ENCODE data around the gene WNT11. TPM values are rescaled to one million over a fixed set of nuclear protein-coding genes. Genes with fewer than 3 reads are reported as not detected.

The WNT11 gene
- total RNA-seq, 1 experiment from 2014 or later = 0.98 TPM

DNA sequence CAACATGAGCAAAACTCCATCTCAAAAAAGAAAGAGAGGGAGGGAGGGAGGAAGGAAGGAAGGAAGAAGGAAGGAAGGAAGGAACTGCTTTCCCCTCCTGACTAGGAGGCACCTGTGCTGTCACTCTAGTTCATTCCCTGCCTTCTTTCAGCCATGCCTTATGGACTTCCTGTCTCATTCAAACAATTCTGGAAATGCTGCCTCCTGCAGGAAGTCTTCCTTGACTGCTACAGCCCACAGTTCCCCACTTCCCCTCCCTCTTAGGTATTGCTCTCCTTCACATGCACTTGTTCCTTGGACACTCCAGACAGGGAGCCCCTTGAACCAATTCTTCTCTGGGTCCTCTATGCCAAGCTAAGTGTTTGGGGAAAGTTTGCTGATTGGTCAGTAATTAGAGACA, 31.6 kb upstream of the WNT11 start:
- DNase-seq (ENCODE audit: low spot score) = peak; percentile 64

DNA sequence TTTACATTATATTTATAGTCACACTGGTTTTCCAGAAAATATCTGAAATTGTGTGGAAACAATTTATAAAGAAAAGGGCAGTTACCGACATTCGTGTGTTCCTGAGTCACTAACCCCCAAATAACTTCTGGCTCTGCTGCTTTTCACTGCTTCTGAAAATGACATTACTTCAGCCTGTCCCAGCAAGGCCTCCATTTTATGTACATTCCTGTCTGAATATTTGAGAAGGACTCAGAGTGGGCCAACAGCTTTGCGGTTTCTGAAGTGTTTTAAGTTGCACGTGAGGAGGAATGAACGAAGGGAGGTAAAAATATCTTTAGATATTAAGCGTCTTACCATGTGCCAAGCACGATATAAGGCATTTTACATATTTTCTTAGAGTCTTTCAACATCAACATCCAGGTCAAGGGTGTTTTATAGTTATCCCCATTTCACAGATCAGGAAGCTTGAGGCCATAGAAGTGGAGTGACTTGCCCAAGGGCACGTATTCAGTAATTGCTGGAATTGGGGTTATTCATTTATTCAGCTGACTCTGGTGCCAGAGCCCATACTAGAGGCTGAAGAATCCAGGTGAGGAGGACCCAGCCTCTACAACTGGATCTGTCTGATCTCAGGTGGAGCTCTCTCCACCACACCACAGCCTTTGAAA, 30.8 kb upstream of the WNT11 start:
- DNase-seq (ENCODE audit: low spot score) = no peak

DNA sequence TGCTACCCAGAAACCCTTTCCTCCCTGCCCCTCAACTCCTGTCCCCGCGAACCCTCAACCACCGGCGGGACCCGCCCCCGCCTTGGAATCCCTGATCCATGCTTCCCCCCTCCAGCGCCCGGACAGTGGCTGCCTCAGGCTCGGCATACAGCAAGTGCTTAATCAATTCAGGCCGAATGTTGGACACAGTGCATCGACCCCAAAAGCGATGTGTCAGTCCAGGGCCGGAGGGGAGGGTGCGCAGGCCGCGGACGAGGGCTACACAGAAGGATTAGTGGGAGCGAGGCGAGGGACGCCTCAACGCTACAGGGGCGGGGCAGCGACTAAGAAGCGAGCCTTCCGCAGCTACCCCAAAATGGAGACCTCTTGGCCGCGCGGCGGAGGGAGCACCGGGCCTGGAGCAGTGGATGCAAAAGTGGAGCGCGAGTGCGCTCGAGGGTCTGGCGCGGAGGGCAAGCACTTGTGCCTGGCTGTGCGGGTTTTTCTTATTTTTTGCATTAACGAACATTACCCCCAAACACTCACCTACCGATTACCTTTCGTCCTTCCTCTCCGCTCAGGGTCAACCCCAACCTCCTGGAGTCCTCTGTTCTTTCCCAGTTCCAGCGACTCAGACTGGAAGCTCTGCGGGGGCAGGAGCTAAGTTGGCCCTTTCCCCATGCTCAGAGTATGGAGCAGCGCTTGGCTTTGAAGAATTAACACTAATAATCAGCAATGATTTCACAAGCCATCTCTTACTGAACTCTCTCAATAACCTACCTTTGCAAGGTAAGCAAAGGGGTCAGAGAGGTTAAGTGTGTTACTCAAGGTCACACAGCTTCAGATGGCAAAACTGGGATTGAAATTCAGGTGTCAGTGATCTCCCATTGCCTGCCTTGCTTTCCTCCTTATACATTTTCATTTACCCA, 30.0 kb upstream of the WNT11 start:
- DNase-seq (ENCODE audit: low spot score) = peak; percentile 57

DNA sequence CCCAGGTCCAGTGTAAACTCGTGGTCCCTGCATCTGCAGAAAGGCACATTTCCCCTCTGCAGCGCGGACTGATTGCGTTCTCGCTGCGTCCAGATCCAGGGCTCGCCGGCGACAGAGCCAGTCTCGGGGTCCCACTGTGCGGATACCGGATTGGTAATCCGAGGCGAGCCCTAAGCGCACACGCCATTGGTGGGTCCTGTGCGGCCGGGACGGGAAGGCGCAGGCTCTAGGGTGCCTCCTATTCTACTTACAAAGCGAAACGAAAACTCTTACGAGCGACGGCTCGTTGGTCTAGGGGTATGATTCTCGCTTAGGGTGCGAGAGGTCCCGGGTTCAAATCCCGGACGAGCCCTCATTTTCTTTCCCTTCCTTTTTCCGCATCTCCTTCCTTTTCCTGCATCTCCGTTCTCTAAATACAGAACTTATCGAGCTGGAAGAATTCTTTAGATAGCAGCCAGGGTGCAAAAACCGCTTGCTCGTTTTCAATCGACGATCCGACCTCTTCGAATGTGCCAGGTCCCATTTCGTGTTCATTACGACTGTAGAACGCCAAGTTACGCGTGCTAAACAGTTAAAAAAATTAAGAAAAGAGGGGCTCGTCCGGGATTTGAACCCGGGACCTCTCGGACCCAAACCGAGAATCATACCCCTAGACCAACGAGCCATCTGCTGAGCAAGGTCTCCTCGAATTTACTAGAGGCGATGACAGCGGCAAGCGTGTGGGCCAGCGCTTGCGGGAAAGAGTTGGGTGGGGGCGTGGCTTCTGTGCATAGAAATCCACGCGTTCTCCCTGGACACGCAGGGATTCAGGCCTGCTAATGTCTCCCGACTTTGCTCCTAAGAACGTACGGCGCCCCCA, 29.2 kb upstream of the WNT11 start:
- DNase-seq (ENCODE audit: low spot score) = peak; percentile 94

DNA sequence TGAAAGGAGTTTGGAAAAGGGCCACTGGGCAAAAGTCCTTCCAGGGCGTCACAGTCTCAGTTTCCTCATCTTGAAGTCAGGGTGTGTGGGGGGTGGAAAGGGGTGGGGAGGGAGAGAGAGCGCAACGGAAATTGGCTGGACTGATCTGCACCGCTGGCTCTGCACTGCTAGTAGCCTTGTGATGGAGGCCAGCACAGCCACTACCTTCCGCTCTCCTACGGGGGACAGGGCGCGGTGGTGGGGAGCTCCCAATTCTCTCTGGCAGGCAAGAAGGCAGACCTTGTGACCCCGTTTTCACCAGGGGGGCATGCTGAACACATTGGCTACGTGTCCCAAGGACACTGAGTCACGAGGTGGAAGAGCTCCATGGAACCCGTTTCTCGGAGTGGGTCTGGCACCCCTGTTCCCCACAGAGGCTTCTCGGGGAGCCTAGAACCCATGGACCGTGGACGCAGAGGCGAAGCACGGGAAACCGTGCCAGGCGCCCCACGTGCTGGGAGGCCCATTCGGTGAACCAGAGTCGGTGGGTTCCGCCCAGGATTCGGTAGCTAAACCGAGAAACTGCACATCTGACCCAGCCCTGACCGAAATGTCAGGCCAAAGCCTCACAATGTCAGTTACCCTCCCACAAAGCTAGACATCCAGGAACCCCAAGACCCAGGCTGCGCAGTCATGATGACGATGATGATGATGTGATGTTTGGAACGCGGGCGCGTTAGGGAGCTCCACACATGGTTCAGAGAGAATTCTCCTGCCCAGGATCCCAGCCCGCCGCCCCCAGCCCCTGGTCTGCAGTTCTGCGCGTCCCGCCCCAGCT, 28.3 kb upstream of the WNT11 start:
- DNase-seq (ENCODE audit: low spot score) = no peak

DNA sequence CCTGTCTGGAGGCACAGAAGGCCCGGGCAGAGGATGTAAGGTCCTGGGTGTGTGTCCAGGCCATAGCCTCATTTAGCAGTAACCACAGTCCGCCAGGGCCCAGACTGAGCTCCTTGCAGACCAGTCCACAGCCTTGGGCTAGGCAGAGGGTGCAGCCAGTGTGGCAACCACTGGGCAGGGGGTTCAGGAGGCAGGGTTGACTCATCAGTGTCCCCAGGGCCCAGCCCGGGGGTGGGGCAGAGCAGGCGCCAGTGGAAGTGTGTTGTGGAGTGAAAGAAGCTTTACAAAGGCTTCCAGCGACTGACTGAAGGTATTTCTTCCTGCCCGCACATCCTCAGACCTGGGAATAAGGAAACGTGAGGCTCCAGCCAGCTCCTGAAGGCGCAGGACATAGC, 27.7 kb upstream of the WNT11 start:
- DNase-seq (ENCODE audit: low spot score) = no peak

DNA sequence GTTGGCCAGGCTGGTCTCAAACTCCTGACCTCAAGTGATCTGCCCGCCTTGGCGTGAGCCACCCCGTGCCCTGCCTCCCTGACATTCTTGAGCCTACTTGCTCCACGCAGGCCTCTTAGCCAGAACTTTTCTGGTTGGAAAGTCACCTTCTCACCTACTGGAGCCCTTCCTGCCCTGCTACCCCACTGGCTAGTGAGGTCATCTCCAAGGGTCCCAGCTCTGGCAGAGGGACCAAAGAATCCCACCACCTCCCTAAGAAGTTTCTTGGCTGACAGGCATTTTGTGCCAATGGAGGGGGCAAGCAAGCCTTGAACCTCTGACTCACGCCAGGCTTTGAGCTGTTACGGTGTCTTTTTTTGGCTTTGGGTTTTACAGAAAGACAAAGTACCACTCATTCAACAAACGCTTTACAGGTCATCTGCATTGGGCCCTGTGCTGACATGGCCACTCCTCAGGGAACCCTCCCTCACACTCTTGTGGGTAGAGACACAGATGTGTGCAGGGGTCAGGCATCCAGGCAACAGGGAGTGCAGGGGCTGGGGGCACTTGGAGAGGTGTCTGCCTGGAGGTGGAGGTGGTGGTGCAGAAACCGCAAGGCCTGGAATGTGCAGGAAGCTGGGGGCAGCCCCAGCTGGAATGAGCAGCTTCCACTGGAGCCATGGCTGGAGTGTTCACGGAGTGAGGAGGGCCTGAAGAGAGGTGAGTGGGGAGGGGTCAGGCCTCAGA, 27.1 kb upstream of the WNT11 start:
- DNase-seq (ENCODE audit: low spot score) = no peak

DNA sequence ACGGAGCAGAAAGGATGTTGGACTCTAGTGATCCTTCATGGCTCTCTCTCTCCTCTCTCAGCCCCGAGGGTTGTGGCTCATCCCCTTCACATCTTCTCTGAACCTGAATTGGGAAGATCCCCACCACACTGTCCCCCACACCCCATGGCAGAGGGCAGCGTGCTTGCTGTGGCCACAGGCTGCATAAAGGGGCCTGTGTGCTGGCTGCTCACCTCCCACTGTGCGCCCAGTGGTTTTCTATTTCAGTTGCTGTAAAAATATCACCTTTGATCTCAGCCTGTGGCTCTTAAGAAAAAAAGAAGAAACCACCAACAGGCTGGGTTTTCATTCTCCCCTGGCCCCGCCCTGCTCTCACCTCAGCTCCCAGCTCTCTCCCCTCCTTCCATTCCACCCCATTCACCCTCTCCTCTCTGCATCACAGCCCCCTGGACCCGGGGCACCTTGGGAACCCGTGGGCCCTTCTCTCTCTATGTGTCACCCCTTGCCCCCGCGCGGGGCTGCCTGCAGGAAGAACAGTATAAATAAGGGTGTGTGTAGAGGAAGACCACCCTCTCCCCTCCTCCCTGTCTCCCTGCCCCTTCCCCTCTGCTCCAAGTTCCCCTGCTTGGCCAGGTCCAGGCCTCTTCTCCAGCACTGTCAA, 25.8 kb upstream of the WNT11 start:
- DNase-seq (ENCODE audit: low spot score) = no peak

DNA sequence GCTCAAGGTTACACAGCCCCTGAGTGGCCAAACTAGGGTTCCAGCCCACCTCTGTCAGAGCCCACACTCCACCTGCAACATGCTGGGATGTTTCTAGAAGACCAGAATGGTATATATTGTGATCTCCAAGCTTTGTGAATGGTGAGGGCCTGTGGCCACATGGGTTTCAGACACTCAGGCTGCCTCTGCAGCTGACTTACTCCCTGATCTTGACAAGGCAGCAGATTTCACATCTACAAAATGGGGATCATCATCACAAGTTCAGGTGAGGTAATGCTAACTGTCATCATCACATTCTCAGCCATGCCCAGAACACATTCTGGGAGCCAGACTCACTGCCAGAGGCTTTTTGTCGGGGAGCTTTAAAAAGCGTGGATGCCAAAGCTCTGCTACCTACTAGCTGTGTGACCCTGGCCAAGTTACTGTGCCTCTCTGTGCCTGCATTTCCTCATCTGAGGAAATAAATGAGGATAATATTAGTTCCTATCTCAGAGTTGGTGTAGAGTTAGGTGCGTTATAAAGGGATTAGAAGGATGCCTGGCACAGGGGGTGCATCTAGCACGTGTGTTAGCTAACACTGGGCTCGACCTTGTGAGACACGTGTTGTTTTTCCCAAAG, 24.9 kb upstream of the WNT11 start:
- no peak for DNase-seq (ENCODE audit: low spot score)

DNA sequence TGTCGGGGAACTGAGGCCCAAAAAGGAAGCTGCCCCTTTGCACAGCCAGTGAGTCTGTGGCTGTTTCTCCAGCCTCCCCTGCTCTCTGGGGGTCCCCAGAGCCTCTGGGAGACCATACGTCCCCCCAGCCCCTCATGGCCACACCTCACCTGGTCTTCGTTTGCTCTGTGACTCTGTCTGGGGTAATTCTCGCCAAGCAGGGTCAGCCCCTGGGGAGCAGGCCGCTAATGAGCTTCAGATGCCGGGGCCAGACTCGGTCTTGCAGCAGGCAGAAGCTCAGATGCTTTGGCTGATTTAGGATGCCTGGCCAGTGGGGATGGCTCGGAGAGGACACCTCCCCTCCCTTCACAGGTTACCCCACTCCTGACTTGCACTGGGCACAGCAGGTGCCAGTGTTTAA, 24.1 kb upstream of the WNT11 start:
- DNase-seq (ENCODE audit: low spot score) = no peak

DNA sequence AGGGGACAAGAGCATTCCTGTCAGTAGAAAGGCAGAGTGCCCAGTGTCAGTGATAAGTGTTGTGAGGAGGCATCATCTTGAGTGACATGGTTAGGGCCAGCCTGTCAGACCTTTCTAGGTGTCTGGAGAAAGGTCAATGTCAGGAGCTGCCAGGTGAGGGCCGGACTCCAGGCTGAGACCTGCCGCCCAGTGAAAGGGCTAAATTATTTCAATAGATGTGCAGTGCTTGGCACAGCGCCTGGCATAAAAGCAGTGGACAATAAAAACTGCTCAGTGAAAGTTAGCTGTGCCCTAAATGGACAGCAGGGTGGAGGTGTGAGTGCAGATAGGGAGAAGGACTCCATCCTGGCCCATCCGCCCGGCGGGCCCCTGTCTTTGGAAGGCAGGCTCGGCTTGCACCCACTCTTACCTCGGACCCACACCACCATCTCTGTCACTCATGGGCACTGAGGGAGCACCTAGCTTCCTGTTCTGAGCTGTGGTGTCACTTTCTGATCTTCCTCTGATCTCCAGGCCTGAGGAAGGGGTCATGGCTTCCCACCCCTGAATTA, 23.5 kb upstream of the WNT11 start:
- DNase-seq (ENCODE audit: low spot score) = no peak

DNA sequence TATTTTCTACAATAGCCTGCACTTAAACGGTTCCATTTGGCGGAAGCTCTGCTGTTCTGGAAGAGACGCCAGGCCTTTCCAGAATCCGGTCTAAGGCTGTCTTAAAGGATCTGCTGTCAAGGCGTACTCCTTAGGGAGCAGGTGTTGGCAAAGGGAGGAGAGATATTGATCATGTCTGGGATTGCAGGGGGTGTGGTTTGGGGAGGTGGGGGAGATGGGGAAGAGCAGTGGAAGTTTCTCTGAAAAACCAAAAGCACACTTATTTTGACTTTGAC, 22.5 kb upstream of the WNT11 start:
- no peak for DNase-seq (ENCODE audit: low spot score)

DNA sequence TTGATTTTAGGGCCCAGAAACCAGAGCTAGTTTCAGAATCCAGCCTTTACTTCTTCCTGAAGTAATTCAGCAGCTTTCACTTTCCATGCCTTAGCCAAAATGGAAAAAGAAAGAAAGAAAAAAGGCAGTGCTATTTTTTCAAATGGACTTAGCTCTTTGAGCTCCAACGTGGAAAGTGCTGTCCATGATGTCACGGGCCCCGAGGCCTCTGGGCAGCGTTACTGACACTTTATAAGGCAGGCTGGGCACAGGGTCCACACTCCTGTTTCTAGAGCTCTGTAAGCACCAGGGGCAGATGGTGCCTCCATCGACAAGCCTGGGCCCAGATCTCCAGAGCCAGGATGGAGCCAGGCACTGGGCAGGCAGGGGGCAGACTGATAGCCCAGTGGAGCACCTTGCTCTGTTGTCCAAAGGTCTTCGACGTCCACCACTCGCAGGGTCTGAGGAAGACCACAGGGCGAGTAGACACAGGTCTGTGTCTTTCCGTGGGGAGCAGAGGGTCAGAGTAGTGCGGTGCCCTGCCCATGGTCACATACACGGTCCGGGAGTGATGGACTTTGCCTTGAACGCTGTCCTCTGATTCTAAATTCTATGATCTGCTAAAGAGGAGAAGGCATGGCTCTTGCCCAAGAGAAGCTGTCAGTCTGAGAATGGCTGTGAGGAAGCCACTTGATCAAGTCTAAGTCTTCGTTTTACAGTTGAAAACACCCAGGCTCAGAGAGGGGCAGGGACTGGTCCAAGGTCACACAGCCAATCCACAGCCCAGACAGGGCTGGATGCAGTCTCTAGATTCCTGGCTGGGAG, 22.0 kb upstream of the WNT11 start:
- no peak for DNase-seq (ENCODE audit: low spot score)

DNA sequence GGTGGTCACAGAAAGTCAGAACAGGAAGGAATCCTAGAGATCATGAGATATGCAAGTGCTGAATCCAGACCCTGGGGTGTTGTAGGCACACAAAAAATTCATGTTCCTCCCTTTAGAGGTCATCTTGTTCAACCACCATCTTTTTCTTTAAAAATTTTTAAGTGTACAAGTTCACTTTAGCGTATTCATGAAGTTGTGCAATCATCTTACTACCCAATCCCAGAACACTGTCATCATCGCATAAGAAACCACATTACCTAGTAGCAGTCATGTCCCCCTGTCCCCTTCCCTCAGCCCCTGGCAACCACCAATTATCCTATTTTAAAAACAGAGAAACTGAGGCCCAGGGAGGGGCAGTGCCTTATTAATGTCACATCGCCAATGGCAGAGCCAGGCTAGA, 20.3 kb upstream of the WNT11 start:
- no peak for DNase-seq (ENCODE audit: low spot score)

DNA sequence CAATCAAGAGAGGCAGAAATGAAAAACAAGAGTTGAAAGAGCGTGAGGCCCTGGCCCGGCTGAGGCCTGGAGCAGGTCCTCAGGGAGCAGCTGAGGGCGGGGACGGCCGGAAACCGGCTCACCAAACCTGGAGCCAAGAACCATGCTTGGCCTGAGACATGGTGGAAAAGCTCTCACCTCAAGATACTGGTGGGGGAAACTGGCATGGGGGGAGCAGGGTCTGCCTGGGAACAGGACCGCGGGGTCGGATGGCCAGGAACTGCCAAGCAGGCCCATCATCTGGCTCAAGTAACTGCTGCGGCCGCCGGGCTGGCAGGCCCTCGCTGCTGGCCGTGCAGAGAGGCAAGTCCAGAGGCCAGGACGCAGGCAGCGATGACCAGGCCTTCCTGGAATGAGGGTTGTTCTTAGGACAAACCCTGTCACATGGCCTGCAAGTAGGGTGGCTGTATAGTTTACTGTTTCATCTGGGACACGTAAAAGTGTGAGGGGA, 18.9 kb upstream of the WNT11 start:
- no peak for DNase-seq (ENCODE audit: low spot score)

DNA sequence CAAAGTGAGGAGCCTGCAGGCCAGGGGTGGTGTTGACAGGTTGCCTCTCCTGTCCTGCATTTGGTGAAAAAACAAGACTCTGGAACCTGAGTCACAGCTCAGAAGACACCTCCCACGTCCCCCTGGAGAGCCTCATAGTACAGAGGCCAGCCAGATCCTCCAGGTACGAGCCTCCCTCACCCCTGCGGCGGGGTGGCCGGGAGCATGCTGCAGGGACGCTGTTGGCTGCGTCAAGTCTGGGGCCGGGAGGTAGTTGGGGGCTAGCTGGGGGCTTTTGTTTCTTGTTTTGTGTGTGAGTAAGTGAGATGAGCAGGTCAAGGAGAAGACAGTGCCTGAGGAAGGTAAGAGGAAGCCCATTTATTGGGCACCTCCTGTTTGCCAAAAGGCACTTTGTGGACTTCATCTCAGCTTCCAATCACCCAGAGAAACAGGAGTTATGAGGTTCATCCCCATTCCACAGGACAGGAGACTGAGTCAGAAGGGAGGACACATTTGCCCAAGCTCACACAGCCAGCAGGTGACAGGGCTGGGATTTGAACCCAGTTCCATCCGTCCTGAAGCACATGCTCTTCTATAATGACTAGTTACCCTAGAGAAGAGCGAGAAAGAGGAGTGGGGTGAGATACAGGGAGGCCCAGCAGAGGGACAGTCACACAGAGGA, 18.3 kb upstream of the WNT11 start:
- no peak for DNase-seq (ENCODE audit: low spot score)

DNA sequence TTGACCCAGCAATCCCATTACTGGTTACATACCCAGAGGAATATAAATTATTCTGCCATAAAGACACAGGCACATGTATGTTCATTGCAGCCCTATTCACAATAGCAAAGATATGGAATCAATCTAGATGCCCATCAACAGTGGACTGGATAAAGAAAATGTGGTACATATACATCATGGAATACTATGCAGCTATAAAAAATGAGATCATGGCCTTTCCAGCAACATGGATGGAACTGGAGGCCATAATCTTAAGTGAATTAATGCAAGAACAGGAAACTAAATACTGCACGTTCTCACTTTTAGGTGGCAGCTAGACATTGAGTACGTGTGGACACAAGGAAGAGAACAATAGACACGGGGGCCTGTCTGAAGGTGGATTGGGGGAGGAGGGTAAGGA, 15.1 kb upstream of the WNT11 start:
- no peak for DNase-seq (ENCODE audit: low spot score)

DNA sequence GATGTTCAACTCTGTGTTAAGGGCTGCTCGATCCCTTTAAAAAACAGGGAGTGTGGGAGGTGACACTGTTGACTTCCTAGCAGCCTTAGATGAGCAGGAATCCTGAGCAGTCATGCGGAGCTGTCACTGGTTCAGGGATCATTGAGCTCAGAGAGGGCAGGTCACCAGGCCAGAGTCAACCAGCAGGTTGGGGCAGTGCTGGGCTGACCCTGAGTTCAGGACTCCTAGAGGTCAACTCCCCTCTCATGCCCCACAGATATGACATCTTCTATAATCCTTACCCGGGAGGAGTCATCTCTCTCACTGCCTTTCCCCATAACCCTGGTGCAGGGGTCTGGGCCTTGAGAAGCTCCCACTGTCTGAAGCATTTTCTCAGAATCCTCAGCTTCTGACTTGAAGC, 12.9 kb upstream of the WNT11 start:
- DNase-seq (ENCODE audit: low spot score) = no peak

All from A172 (cell line).